ENCODE data around the gene GPAM.
"Not testable (repeated sequence)": the region's sequence is repeated elsewhere in the genome, so short reads cannot be mapped to it uniquely, and the experiment has no call there.

The GPAM gene

DNA sequence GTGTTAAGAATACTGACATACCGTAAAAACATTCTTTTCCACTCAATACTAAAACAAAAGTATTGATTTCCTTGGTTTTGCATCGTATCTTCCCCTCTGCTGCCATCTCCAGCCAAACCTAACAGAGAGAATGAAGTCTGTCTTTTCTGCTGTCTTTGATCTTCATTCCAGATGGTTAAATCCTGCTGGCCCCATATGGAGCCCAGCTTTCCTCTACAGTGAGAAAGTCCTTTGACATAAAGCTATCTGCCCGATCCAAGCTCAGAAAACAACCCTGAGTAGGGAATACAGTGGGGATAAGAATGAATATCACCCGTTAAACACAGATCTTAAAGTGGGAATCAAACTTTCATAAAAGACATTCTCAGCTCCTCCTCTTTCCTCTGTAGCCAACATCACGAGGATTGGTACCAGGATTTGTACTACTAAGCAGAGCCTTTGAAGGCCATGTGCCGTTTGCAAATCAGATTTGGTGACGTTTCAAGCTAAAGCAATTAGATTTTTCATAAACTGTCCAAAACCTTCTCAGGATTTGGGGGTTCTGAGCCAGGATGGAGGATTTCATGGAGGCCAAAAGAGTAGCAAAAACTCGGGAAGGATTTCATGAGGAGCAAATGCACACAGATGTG is 30.8 kb upstream of the GPAM start:
- DNase-seq = no peak

DNA sequence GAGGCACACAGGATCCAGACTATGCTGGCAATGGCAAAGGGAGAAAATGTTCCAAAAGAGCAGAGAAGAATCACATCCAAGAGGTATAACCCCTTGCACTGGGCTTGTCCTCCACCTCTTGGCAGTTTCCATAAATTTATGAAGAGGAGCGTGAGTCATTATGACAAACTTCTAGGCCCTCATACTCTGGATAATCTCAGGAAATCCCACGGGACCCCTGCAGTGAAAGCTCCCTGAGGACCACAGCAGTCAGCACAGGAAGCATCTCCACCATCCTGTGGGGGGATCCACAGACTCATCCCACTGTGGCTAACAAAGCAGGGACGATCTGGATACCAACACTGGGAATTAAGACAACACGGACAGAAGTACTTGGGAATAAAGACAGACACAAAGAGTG is 30.3 kb upstream of the GPAM start:
- no peak for DNase-seq

GRCh38 chr10:112213098-112213823 is 29.7 kb upstream of the GPAM start:
- DNase-seq = no peak

GRCh38 chr10:112210666-112211065 is 27.1 kb upstream of the GPAM start:
- peak; percentile 44 for DNase-seq

DNA sequence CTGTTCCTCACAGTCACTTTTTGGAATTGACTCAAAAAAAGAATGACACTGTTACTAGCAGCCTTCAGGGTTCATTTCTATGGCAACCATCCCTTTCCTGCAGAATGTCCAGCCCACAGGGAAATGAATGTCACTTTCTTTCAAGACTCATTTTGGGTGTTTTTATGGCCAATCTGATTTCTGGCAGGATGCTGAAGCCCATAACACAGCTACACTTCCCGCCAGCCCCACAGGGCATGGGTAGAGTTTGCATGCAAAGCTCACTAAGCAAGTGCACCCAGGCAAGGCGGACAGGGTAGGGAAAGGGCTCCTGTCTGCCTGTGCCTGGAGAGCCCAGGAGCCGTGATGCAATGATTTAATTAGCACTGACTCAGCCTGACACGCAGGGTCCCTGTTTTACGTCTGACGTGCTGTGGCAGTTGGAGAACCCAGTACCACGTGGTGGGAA is 26.1 kb upstream of the GPAM start:
- DNase-seq = peak; percentile 25

- no peak for DNase-seq
These were observed 25.4 kb upstream of the GPAM start for GRCh38 chr10:112208997-112209396.

DNA sequence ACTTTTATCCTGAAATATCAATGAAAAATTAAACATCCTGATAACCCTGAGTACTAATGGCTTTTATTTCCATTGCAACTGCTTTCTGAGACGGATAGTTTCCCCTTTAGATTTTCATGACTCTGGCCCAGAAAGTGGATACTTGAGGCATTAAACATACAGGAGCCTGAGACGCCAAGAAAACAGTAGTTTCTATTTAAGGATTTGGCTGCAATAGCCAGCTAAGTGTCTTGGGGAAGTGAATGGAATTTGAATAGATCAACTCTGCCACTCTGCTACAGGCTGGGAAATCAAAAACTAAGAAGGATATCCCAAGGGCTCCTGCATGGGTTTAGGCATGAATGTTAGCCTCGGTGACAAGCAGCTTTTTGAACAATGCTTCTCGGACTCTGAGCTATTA is 24.7 kb upstream of the GPAM start:
- DNase-seq = no peak

GRCh38 chr10:112203328-112204076 is 19.9 kb upstream of the GPAM start:
- no peak for DNase-seq

- no peak for DNase-seq
These were observed 19.1 kb upstream of the GPAM start for GRCh38 chr10:112202561-112203241.

GRCh38 chr10:112202076-112202475 is 18.5 kb upstream of the GPAM start:
- no peak for DNase-seq

GRCh38 chr10:112201334-112201733 is 17.8 kb upstream of the GPAM start:
- no peak for DNase-seq

DNA sequence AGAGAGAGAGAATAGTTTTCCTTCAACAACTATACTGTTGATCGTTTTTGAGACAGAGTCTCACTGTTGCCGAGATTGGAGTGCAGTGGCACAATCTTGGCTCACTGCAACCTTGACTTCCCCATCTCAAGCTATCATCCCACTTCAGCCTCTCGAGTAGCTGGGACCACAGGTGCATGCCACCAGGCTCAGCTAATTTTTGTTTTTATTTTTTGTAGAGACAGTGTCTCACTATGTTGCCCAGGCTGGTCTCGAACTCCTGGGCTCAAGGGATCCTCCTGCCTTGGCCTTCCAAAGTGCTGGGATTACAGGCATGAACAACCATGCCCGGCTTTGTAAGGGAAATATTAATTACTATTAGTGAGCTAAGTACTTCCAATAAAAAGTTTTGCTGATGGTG is 16.7 kb upstream of the GPAM start:
- not testable (repeated sequence) for DNase-seq

GRCh38 chr10:112197662-112198061 is 14.1 kb upstream of the GPAM start:
- not testable (repeated sequence) for DNase-seq

GRCh38 chr10:112195224-112195623 is 11.7 kb upstream of the GPAM start:
- no peak for DNase-seq

- DNase-seq = no peak
These were observed 8.2 kb upstream of the GPAM start for GRCh38 chr10:112191791-112192190.

DNA sequence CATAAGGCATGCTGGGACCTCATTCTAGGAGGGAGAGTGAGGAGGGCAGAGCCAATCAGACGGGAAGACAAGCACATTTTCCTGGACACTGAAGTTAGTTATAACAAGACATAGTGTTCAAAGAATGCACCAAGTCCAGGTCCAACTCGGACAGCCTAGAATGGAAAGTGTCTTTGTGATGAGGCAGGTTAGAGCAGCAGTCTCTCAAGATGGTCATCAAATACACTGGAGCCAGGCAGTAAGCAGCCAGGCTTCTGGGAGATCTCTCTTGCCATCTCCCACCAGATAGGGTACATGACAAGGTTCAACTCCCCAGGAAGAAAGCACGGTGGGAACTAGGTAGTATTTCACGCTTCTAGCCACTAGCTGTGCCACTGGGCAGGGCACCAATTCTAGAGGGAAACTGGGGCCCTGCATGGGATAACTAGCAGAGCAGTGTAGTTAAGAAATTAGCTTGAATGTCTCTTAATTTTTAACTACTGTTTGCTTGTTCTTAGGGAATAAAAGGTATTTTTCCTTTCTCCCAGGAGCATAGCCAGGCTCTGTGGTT is 7.6 kb upstream of the GPAM start:
- DNase-seq = no peak

DNA sequence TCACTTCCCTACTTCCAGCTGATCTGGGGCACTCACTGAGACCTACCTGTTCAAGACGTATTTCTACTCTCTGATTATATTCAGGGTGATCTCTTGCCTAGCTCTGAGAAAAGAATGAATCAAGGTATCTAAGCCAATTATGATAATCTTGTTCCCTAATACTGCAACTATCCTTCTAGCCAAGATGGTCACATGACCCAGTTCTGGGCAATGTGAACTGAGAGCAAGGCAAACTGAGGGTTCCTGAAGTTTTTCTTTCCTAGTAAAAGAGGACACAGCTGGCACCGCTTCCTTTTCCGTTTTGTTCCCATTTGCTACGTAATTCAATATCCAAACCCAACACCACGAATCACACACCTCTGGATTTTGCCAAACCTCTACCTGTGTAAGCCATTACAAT is 5.9 kb upstream of the GPAM start:
- no peak for DNase-seq

DNA sequence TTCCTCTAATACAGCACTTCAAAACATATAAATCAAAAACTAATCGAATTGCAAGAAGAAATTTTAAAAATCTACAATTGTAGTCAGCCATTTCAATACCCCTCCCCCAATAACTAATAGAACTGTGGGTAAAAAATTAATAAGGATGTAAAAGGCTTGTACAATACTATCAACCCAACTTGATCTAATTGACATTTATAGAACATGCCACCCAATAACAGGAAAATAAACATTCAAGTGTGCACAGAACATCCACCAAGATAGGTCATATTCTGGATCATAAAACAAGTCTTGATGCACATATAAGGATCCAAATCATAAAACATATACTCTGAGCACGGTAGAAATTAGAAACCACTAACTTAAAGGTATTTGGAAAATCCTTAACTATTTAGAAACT is 4.0 kb upstream of the GPAM start:
- DNase-seq = no peak

GRCh38 chr10:112185959-112186358 is 2.4 kb upstream of the GPAM start:
- DNase-seq = no peak

DNA sequence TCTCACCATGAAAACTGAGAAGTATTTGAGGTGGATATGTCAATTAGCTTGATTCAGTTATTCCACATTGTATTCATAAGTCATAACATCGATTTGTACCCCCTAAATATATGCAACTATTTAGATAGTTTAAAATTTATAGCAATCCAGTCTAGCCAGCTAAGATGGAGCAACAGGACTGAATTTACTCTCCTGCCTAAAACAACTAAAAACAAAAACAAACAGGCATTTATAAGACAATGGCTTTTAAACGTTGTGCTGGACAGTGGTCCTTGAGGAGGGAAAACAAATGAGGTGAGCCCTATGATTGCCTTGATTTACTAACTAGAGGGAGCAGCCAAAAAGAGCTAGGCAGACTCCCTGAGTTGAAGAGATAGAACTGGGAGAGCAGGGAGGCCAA is 814 bp upstream of the GPAM start:
- no peak for DNase-seq

DNA sequence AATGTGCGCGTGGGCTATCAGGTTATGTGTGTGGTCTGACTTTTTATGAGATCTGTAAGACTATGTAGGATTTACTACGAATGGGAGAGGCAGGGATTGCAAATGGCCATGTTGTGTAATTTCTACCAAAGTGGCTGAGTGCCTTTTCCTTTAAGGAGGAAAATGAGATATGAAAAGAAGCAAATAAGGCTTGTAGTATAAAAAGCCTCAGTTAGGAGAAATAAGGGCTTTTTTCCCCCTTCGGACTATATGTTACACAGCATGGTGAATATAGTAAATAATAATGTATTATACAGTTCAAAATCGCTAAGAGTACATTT is 447 bp upstream of the GPAM start:
- DNase-seq = no peak

- no peak for DNase-seq
These were observed 709 bp downstream of the GPAM start for GRCh38 chr10:112182784-112183328.

GRCh38 chr10:112177247-112177646 is 6.3 kb downstream of the GPAM start:
- DNase-seq = no peak
